Stromal cell of bone marrow (primary cell): ENCODE measurements around the gene HYAL1.

ENCODE experiments used
- DNase-seq: peaks from one replicate; pipeline ENCODE4 v3.0.0-alpha.2; 2012; ENCODE audit warnings: low read depth

Gene HYAL1

DNA sequence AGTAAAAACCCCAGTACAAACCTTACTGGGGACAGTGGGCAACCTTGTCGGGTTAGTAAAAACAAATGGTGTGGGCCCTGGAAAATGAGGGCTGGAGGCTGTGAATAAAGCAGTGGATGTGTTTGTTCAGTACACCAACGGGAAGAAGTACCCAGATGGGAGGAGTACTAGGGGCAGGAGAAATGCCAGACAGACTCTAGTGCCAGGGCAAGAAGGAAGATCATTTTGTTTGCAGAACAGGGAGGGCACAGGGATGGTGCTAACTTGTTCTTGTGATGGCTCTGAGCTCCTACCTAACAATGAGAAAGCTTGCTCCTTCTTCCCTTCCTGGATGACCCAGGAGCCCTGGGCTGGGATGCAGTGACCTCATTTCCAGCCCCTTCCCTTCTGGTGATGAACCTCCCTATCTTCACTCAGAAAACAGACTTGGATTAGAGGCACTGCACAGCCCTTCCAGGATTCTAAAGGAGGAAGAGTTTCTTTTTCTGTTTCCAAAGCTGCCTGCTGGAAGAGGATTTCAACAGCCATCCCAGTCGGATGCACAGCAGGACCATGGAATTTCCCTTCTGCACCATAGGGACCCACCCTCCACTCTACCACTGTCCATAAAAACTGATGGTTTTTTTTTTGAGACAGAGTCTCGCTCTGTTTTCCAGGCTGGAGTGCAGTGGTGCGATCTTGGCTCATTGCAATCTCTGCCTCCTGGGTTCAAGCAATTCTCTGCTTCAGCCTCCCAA is 31.1 kb upstream of the HYAL1 start:
- DNase-seq, result no peak

DNA sequence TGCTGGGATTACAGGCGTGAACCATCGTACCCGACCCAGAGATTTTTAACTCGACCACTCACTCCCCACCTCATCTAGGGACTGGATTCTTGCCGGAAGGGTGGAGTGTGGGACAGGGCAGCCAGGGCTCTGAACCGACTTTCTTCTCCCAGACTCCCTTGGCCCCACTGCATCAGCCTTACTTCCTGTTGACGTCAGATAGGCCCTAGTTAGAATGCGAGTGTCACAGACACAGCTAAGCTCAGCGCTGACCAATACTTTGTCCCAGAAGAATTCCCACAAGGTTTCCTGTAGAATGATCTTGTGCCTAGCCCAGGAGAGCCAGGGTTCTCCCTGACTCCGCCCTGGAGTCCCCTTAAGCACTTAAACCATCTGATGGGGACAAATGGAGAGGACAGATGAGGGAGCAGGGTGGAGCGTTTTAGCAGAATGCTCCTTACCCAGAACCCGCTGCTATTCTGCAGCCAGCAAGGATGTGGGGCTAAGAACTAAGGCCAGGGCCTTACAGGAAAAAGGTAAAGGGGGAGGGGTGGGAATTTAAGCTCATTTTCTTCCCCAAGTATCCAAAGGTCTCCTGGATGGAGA is 30.5 kb upstream of the HYAL1 start:
- DNase-seq, result peak; percentile 69

DNA sequence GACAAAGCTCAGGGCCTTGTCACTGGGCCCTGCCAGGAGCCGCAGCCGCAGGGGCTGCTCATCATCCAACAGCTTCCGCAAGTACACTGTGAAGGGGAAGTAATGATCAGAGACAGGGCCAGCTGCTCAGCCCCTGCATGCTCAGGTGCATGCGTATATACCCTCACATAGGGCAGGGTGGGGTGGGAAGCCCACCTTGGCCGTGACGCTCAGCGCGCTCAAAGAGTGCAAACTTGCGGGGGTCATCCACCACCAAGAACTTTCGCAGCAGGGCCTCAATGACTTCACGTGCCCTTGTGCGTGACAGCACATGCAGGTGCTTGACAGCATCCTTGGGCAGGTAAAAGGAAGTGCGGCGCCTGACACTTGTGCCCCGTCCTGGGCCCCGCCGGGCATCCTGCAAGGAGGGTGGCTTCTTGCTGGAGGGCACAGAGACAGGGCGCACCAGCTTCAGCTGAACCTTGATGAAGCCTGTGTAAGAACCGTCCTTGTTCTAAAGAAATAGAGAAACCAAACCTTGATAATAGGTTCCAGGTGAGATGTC is 28.1 kb upstream of the HYAL1 start:
- DNase-seq, result no peak

DNA sequence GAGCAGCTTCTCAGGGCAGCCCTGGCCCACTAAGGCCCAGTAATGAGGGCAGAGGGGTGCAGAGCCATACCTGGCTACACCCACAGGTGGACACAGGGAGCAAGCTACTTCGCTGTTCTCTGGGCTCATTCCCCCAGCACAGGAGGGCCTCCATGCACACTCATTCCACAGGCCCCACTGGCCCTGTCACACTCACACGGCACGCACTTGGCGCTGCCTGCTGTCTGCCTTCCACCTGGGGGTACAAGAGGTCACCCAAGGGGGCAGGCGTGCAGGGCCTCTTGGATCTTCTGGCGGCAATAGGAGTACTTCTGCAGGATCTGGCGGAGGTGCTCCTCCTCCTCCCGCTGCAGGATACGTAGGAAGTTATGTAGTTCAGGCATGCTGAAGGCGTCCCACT is 27.0 kb upstream of the HYAL1 start:
- no peak for DNase-seq

DNA sequence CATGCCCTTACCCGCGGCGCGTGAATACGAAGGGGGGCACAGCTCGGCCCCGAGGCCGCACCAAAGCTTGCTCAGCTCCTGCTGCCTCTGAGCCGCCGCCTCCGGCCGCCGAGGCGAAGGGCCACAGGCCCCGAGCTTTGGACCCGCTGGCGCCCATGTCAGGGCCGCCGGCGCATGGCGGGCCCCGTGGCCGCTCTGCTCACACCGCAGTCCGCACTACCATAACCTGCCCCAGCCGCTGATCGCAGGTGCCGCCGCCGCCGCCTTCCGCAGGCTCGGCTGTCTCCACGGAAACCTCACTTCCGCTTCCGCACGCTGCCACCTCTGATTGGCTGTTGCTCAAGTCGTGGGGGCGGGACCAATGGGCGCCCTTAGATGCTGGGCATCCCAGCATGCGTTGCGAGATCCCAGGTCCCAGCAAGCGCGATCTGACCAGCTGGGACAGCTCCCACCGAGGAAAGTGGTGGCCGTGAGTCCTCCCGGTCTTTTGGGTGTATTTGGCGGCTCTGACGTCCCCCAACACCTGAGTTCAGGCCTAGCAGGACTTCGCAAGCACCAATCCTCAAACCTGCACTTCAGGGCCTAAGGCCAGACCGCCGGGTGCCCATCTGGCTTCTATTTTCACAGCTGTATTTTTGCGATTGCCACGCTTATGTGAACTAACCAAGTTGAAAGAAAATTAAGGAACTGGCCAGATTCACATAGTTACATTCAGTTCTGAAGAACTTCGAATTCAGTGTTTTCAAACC is 24.7 kb upstream of the HYAL1 start, which contains the start of gene TUSC2:
TUSC2 (minus strand) TSS at position 281 of the 749 bp plus-strand sequence; CDS start at position 157, 124 bp downstream.
- peak; percentile 94 for DNase-seq

DNA sequence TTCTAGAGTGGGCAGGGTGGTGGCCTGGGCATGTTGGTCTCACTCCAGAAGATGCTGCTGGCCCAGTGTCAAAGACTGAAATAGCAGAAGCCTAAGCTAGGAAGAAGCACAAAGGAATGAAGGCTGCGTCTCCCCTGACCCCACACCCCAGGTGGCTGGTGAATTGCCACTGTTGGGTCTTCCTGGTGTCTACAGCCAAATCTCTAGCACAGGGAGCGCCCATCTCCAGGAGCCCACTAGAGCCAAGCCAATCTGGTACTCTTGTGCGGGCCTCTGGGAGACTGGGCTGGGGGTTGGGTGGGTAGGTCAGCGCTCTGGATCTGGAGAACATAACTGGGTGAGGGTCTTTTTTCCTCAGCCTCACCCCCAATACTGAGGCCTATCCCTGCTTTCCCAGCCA is 23.8 kb upstream of the HYAL1 start:
- no peak for DNase-seq

DNA sequence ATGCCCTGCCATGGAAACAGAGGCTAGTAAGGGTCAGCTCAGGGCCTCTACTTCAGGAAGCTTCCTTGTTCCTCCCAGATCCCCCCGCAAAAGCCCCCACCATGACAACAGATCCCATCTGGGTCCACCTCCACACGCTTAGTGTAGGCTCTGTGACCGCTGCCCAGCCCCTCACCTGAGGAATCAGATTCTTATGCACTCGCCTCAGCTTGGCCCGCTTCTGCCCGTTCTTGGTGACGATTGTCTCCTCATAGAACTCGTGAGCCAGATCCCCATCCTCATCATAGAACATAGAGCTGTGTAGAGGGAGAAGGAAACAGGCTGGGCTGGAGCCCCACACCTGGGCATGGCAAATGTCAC is 22.8 kb upstream of the HYAL1 start:
- no peak for DNase-seq

DNA sequence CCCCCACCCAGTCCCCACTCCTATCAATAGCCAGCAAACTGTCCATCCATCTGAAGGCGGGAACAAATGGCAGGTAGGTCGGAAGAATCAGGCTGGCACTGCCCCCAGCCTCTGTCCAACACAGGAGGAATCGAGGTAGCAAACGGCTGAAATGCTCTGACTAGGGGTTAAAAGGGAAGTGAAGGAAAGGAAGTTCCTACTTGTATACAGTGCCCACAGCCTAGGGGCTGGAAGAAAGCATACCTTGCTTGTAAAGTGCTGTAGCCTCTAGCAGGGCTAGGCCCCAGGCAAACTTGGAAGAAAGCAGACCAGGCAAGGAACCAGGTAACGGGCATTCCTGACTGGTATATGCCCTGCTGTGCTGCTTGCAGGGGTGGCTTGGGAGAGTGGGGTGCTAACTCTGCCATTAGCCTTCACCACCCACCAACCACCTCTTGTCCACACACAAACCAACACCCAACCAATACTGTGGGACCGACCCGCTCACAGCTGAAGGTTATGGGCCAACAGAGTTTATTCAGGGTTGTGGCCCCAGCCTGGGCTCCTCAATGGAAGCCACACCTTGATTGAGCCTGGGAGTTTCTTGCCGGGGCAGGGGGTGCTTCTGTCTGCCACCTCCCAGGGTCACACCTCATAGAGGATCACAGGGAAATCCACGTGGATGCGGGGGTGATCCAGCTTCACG is 22.3 kb upstream of the HYAL1 start:
- no peak for DNase-seq

DNA sequence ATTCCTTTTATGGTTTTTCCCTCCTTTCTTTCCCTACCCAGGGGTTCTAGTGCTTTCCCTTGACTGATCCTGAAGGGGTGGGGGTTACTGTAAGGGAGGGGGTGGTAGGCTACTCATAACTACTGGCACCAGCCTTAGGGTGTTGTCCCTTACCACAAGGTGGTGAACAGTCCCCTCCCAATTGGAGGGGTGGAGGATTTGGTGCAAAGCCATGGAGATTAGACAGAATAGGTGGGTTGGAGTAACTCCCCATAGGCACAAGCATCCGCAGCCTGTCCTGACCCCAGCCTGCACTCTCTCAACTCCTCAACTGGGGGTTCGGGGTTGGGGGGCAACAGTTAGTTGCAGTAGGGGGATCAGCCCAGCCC is 21.7 kb upstream of the HYAL1 start:
- DNase-seq, result no peak

DNA sequence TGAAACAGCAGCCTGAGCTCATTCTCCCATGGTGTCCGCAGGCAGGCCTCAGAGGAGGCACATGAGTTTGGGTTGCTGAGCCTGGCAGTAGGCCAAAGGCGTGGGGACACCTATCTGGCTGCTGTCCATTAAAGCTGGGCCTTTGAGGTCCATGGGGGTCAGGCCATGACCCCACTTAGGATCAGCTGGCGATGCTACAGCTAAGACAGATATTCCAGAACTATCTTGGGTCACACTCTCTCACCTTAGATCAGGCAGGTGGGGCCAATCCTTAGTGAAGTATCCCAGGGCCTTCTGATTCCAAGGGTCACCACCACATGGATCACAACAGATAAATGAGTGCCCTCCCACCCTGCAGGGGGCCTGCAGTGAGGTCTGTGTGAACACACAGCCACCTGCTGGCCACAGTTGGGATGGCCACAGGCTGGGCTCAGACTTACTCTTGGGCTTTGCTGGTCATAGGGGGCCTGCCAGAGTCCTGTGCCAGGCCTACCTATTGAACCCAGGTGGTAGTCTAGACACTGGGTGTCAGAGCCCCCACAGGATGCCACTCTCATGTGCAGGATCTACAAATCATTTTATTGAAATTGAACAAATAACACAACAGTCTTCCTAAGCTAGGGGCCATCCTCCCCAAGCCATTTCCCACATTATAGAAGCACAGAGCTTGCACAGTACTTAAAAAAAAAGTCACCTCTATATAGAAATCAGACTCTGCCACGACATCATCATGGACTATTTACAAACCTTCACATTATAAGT is 21.2 kb upstream of the HYAL1 start:
- no peak for DNase-seq

DNA sequence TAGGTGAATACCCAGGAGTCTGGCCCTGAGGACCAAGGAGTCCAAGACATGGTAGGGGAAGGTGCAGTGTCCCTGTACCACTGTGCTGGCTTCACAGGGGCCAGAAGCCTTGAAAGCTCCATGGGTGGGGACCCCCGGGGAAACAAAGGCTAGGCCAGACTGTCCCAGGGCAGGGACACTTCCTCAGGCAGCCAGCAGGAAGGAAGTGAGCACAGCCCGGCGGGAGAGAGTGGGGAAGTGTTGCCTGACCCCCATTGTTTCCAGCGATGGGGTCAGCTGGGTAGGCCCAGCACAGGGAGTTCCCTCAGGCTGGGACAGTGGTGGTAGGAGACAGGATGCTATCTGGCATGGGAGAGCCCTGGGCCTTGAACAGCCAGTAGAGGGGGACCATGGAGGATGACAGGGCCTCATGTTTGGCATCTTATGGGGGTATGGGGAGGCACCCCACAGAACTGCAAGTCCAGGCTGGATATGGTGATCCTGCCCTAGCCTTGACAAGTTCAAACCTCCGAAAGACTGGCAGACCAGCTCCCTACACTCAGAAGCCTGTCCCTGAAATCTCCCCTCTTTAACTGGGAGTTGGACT is 20.3 kb upstream of the HYAL1 start:
- DNase-seq, result no peak

DNA sequence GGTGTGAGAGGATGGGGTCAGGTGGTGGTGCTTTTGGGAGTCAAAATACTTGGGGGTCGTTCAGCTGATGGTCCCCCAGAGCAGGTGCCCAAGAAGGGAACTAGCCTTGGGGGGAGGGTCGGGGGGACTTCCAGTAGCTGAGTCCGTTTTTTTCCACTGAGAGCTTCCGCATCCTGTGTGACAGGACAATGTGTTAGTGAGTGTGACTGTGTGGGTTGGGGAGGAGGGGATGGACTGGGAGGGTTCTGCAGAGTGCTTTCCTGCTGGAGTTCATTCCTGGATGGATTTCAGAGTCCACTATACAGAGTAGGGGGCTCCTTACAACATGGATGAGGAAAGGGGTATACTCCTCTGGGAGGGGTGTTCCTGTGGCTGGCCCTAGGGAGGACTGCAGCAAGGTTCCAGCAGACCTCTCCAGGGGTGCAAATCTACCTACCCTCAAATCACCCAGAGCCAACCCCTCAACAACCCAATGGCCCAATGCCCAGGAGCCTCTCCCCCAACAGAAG is 19.8 kb upstream of the HYAL1 start:
- no peak for DNase-seq

DNA sequence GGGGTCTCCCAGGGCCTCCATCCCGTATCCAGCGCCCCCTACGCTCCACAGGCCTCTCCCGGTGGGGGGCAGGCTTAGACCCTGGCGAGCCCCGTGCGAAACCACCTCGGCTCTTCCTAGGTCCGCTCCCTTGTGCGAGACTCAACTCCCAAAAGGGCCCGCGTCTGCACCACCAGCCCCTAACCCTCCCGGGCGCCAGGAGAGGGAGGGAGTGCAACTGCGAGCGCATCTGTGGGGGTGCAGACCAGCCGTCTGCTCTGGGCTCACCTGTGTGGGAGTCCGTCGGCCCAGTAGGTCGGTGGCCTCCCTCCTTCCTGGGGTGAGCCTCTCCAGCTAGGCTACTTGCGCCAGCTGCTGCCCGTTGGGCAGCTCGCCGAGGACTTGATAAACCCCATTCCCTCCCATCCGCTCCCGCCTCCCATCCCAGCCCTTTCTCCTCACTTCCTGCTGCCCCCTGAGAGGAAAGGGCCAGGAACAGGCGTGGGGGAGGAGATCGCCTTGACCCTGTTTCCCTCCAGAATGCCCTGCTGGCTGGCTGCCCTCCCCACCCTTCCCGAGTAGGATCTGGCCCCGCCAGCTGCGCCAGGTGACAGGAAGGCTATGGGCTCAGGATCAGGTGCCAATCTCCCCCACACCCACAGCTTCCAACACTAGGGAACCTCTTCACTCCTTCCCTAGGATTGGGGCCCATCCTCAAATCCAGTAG is 19.2 kb upstream of the HYAL1 start, which contains the start of gene HYAL2:
HYAL2 (minus strand) TSS at position 360 of the 706 bp plus-strand sequence. CDS start 2,256 bp downstream, outside the sequence.
- no peak for DNase-seq

DNA sequence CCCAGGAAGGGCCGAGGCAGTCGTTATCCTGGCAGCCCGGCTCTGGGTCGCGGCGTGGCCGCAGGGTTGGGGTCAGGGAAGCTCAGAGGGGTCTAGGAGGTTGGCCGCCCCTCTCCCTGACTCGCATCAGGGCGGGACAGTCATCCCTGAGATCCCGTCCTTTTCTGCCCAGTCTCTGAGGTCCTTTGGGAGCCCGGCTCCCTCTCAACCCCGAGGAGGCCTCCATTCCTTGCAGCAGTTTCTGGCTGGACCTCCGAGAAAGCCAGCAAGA is 18.7 kb upstream of the HYAL1 start:
- DNase-seq, result no peak

DNA sequence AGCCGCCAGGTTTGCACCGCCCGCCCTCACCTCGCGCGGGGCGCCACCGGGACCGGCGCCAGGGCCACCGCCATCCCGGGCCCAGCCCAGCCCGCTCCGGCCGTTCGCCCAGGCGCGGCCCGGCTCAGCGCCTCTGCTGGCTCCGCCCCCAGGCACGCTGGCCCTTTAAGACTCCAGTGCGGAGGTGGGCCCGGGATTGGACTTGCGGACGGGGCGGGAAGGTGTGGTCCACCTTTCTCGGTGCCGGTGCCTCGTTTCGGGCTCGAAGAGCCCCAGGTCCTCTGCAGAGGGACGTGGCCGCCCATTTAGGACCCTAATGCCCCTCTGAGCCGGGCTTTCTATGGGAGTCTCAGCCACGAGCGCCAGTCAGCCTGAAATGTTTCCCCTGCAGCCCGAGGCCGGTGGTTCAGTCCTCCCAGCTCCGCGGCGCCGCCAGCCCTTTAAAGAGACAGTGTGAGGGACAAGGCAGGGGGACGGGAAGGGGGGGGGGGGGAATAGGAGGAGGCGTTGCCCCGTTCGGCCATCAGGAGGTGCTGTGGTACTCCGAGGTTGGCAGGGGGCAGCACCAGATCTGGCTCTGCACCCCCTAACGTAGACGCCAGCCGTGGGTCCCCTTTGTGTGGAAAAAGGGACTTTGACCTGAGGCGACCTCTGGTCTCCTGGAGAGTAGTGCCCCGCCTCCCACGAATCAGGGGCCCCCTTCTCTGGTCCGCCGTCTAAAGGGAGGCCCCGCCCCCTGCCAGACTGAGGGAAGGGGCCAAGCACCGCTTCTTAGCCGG is 18.2 kb upstream of the HYAL1 start:
- DNase-seq, result peak; percentile 82

DNA sequence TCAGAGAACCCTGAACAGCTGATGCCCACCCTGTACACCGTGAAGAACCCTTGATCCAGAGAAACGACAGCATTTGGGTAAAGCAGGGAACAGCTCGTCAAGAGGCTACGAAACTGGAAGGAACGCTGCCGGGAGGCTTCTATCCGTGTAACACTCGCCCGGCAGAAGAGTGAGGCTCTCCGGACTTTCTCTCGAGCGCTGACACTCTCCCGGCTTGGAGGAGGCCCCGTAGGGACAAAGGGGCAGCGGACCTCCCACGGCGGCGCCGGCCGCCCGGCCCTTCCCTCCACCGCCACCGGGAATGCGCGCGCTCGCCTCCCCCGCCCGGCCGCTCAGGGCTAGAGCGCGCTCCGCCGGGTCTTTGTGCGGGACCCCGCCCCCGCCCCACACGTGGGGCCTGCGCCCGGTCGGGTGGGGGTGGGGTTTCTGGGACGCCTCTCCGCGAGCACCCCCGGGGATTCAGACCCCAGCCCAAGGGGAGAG is 17.5 kb upstream of the HYAL1 start:
- DNase-seq, result no peak

DNA sequence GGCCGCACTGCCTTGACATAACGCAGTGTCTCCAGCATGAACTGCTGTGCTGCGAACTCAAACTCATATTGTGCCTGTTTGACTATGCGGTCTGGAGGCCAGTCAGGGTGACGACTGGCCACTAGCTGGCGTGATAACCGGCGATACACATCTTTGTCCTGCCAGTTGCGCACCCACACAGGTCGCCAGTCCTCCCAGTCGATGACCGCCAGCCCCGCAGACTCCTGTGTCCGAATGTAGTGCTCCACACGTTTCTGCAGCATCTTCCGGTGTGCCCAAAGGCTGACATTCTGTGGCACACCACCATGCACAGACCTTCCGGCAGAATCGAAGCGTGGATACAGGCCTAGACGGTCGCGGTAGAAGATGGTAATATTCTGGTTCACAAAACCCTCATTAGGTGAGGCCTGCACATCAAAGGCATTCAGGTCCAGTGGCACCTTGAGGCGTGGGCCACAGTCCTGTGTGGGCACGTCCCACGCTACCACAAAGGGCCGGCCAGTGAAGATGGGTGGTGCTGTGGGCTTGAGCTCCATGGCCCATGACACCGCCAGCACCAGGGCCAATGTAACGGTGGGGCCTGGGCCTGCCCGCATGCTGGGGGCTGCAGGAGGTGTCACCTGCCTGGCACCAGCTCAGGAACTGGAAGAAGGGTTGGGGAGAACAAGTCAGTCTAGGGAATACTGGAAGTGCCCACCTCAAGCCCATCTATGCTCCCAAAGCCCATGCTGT is 16.7 kb upstream of the HYAL1 start:
- no peak for DNase-seq

DNA sequence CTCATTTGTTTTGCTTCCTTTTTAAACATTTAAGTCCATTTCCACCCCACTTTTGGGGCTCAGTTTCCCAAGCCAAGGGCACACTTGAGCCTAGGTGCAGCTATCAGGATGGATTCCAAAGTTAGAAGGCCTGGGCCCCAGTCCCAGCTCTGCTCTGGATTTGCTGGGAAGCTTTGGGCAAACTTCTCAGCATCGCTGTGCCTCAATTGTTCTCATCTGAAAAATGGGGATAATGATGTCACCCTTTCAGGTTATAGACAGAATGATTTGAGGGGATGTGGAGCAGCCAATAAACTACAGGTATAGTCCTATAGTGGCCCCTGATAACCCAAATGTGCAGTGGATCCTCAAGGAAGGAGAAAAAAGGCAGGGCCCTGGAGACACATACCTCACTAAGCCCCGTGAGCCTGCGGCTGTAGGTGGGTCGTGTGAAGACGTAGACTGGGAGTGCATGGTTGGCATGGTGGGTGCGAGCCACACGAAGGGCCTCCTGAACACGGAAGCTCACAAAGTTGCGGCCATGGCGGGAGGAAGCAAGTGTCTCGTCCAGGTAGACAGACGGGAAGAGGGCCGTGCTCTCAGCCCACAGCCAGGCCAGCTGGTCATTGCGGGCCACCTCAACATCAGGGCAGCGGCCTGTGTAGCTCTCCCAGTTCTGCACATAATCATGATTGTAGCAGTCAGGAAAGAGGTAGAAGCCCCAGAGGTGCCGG is 16.0 kb upstream of the HYAL1 start:
- DNase-seq, result no peak
